ENCODE results near the gene TNIK. TPM values are rescaled to one million over a fixed set of nuclear protein-coding genes. Genes with fewer than 3 reads are reported as not detected.

Gene TNIK
- polyA plus RNA-seq, 1 of the 3 experiments (the other 2 are of a cell fraction), result 19.4 TPM

DNA sequence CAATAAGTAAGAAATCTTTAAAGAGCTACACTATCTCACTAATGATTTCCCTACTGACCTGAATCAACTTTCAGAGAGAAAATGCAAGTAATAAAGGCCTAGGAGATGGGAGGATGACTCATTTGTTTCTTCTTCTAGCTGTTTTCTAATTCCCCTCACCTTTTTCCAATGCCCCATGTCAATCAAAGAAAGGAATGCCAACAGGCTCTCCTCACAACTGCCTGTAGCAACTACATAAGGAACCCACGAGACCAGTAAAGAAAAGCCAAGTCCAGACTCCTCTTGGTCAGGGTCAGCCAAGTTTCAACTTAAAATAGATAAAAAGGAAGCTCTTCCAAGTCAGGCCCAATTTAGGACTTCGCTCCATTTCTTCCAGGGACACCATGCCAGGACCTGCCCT lies 201.9 kb downstream of the TNIK start:
- Histone ChIP-seq H3K27ac (ENCODE audit: low read depth in 2 of 2, low read length in 1 of 2) (peak overlapping the region; percentile 60 to 86; a peak in 3 of 4 replicates), H3K4me2 (peak overlapping the region; percentile 30), H3K4me1 (ENCODE audit: control insufficient read depth in 1 of 2, insufficient read depth in 2 of 2, low read depth in 1 of 2, low read length in 1 of 2) (peaks cover 0 to 40% of the 10 kb centered on the region in 2 experiments), H2AFZ (ENCODE audit: low read depth) (no peak overlapping the region), H3K9me2 (no peaks in the 10 kb centered on the region), H4K20me1 (ENCODE audit: insufficient read depth) (no peaks in the 10 kb centered on the region), H3K9ac (peak overlapping the region; percentile 42), H3F3A (replicated peaks; ENCODE audit: insufficient read depth) (peaks cover 31% of the 10 kb centered on the region), H3K27me3 (ENCODE audit: insufficient read depth) (no peaks in the 10 kb centered on the region), H3K36me3 (replicated peaks in 1 of 2; ENCODE audit: control insufficient read depth in 1 of 2, insufficient read depth in 2 of 2, low read length in 1 of 2) (no peaks in the 10 kb centered on the region), H3K9me3 (no peaks in the 10 kb centered on the region), H3K4me3 (ENCODE audit: low read depth in 2 of 2, low read length in 1 of 2) (no peak overlapping the region), H3K79me2 (ENCODE audit: insufficient read depth) (peaks cover 63% of the 10 kb centered on the region)
- DNase-seq, result no peak
- CTCF ChIA-PET, result interaction anchor here (1.2 to 2.4 kb wide), 2 partner anchors 9 to 11 kb away, joined by 4 to 6 read pairs; no protein-coding TSS in a partner anchor
- TF ChIP-seq GATA2 (CRISPR knock-in tag; IDR thresholded peaks at IDR 0.05) (no peak), FOXM1 (IDR thresholded peaks at IDR 0.05; ENCODE audit: low read depth) (no peak), NRF1 (IDR thresholded peaks at IDR 0.05; ENCODE audit: low read depth, low read length) (no peak), TAF1 (IDR thresholded peaks at IDR 0.05; ENCODE audit: borderline replicate concordance, low read depth, low read length) (no peak), MXI1 (IDR thresholded peaks at IDR 0.05; ENCODE audit: low read depth, low read length) (no peak), FOSL2 (IDR thresholded peaks at IDR 0.05; ENCODE audit: borderline replicate concordance, low read depth) (0 out of 2 replicates have a peak, but pooled peaks have one; percentile 22)
- TF ChIP-seq, protein P1, sequence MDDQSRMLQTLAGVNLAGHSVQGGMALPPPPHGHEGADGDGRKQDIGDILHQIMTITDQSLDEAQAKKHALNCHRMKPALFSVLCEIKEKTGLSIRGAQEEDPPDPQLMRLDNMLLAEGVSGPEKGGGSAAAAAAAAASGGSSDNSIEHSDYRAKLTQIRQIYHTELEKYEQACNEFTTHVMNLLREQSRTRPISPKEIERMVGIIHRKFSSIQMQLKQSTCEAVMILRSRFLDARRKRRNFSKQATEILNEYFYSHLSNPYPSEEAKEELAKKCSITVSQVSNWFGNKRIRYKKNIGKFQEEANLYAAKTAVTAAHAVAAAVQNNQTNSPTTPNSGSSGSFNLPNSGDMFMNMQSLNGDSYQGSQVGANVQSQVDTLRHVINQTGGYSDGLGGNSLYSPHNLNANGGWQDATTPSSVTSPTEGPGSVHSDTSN (IDR thresholded peaks at IDR 0.05), result peak; percentile 68
- TF ChIP-seq, protein P2, sequence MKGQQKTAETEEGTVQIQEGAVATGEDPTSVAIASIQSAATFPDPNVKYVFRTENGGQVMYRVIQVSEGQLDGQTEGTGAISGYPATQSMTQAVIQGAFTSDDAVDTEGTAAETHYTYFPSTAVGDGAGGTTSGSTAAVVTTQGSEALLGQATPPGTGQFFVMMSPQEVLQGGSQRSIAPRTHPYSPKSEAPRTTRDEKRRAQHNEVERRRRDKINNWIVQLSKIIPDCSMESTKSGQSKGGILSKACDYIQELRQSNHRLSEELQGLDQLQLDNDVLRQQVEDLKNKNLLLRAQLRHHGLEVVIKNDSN (IDR thresholded peaks at IDR 0.05; ENCODE audit: borderline replicate concordance, low read depth), result no peak
- POLR2A ChIA-PET, result no interaction called here
- 52% methylated on average over 2 of the region's 2 CpGs for WGBS (ENCODE audit: low lambda C conversion rate)

DNA sequence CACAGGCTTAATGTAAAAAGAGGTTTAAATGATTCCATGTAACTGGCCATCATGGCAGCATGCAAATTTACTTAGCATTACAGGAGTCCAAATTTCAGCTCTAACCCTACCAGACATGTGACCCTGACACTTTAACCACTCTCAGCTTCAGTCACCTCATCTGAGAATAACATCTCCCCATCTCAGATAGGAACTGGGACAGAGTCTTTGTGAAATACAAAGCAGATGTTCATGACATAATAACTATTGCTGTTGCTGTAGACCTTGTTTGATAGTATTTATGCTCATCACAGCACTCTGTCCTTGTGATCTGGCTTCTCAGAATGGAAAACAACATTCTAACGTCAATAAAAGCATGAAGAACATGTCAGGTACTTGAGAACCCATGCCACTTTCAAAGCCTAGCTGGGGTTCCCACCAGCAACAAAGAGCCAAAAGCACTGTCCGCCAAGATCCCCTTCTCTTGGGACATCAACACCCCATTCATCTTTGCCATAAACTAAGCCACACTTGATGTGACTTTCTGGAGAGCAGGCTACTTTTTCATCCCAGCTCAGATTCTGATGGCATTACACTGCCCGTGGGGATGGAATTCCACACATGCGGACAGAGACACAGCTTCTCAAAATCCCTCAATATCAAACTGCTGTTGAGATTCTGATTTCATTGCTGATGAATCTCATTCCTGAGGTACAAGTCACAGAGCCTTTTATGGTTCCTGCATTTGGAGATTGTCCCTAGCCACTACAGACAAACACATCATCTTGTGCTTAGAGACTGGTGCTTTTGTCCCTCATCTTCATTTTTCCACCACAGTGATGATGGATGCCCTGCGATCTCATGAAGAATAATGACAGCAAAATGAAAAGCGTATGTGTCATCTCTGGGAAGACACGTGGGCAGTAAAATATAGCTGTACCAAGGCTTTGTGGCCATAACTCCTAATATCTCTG lies 202.7 kb downstream of the TNIK start:
- H3K4me3 ChIP-seq (ENCODE audit: low read depth in 2 of 2, low read length in 1 of 2), result no peak overlapping the region
- H4K20me1 ChIP-seq (ENCODE audit: insufficient read depth), result no peaks in the 10 kb centered on the region
- H3K9me3 ChIP-seq, result no peaks in the 10 kb centered on the region
- peak overlapping the region; percentile 60 to 86 for H3K27ac ChIP-seq (ENCODE audit: low read depth in 2 of 2, low read length in 1 of 2)
- POLR2A ChIA-PET, result no interaction called here
- H2AFZ ChIP-seq (ENCODE audit: low read depth), result no peak overlapping the region
- no peak for DNase-seq
- H3K27me3 ChIP-seq (ENCODE audit: insufficient read depth), result no peaks in the 10 kb centered on the region
- CTCF ChIA-PET, result interaction anchor here (1.2 to 2.4 kb wide), 2 partner anchors 10 to 12 kb away, joined by 4 to 6 read pairs; no protein-coding TSS in a partner anchor
- H3K9me2 ChIP-seq, result no peaks in the 10 kb centered on the region
- peaks cover 0 to 40% of the 10 kb centered on the region in 2 experiments for H3K4me1 ChIP-seq (ENCODE audit: control insufficient read depth in 1 of 2, insufficient read depth in 2 of 2, low read depth in 1 of 2, low read length in 1 of 2)
- H3K79me2 ChIP-seq (ENCODE audit: insufficient read depth), result peaks cover 63% of the 10 kb centered on the region
- peak overlapping the region; percentile 42 for H3K9ac ChIP-seq
- H3K4me2 ChIP-seq, result peak overlapping the region; percentile 30
- 42% methylated on average over 7 of the region's 7 CpGs for WGBS (ENCODE audit: low lambda C conversion rate)
- H3K36me3 ChIP-seq (replicated peaks in 1 of 2; ENCODE audit: control insufficient read depth in 1 of 2, insufficient read depth in 2 of 2, low read length in 1 of 2), result no peaks in the 10 kb centered on the region
- peaks cover 31% of the 10 kb centered on the region for H3F3A ChIP-seq (replicated peaks; ENCODE audit: insufficient read depth)
- TF ChIP-seq NFIC (IDR thresholded peaks at IDR 0.05; ENCODE audit: borderline replicate concordance) (peak; percentile 5; the same call in 1 of the 2 replicates), MEF2A (IDR thresholded peaks at IDR 0.05; ENCODE audit: borderline replicate concordance, low read depth) (no peak), FOSL2 (IDR thresholded peaks at IDR 0.05; ENCODE audit: borderline replicate concordance, low read depth) (peak; percentile 71; the same call in 1 of the 2 replicates), EP300 (IDR thresholded peaks at IDR 0.05; ENCODE audit: borderline replicate concordance in 1 of 2, low read depth in 1 of 2, low read length in 1 of 2) (peak in 1 of 2 experiments; percentile 63; a peak in 1 of 4 replicates), MXI1 (IDR thresholded peaks at IDR 0.05; ENCODE audit: low read depth, low read length) (no peak), FOXJ3 (CRISPR knock-in tag; IDR thresholded peaks at IDR 0.05) (no peak), GABPA (IDR thresholded peaks at IDR 0.05; ENCODE audit: low read depth) (no peak)
- TF ChIP-seq, protein P3, sequence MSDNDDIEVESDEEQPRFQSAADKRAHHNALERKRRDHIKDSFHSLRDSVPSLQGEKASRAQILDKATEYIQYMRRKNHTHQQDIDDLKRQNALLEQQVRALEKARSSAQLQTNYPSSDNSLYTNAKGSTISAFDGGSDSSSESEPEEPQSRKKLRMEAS (IDR thresholded peaks at IDR 0.05; ENCODE audit: low read depth), result peak; percentile 59; the same call in 1 of the 2 replicates
- TF ChIP-seq, protein P1 (IDR thresholded peaks at IDR 0.05), result peak; percentile 82
- TF ChIP-seq, protein P4, sequence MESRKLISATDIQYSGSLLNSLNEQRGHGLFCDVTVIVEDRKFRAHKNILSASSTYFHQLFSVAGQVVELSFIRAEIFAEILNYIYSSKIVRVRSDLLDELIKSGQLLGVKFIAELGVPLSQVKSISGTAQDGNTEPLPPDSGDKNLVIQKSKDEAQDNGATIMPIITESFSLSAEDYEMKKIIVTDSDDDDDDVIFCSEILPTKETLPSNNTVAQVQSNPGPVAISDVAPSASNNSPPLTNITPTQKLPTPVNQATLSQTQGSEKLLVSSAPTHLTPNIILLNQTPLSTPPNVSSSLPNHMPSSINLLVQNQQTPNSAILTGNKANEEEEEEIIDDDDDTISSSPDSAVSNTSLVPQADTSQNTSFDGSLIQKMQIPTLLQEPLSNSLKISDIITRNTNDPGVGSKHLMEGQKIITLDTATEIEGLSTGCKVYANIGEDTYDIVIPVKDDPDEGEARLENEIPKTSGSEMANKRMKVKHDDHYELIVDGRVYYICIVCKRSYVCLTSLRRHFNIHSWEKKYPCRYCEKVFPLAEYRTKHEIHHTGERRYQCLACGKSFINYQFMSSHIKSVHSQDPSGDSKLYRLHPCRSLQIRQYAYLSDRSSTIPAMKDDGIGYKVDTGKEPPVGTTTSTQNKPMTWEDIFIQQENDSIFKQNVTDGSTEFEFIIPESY (IDR thresholded peaks at IDR 0.05; ENCODE audit: borderline replicate concordance, low read depth), result 0 out of 2 replicates have a peak, but pooled peaks have one; percentile 15
- TF ChIP-seq, protein P2 (IDR thresholded peaks at IDR 0.05; ENCODE audit: borderline replicate concordance, low read depth), result peak; percentile 37; the same call in 1 of the 2 replicates
